GM19395 (cell line): ENCODE data around the gene PDHB.

Source experiments
- ATAC-seq: cut with Tn5 transposase; IDR thresholded peaks from one replicate; pipeline ENCODE4 v1.9.1; 2021; ENCODE audit warnings: mild to moderate bottlenecking, moderate library complexity; ENCODE audit not compliant: unreplicated experiment

PDHB gene

GRCh38 chr3:58404396-58404795 lies 29.2 kb downstream of the PDHB start:
- ATAC-seq = no peak

- ATAC-seq = no peak
Measured at GRCh38 chr3:58403513-58404109, 30.0 kb downstream of the PDHB start.

DNA sequence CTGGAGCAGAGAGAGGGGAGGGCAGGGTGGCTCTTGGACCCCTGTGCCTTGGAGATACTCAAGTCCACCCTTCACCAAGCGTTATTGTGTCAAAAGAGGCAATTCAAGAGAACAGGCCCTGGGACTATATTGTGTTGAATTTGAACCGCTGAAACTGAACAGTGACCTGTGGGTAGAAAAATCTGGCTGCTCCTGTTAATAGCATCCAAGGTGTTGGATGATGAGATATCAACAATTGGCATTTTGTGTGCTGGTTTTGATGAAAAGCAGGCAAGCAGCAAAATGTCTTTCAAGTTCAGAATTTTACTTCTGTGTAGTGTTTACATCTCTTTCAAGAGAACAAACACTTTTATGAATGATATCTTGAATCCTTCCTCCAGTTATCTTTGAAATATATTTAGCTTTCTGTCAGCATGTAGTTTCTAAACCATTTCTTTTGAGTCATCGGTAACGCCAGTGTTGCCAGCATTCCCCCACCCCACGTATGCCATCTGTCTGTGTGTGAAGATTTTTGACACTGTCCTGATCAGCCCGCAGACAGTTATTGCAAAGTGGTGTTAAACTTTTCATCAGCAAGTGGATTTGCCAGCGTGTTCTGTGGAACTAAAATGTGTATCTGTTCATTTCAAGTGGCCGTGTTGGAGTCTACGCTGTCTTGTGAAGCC lies 34.8 kb downstream of the PDHB start:
- ATAC-seq = no peak

DNA sequence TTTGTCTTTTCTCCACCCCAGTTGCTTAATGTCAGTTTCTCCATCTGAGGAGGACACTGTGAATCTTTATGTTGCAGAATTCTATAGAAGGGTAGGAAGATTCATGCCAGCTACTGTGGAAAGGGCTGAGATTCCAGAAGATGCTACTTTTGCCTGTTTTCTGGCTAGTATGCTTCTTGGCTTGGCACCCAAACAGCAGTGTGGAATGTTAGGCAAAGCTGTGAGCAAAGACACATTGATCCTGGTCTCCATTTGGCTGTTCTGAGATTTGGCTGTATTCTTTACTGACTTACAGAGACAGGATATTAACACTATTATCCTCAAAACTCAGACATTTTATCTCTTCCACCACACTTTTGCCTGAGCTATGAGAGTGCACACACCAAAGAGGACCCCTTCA lies 39.3 kb downstream of the PDHB start:
- ATAC-seq = no peak

DNA sequence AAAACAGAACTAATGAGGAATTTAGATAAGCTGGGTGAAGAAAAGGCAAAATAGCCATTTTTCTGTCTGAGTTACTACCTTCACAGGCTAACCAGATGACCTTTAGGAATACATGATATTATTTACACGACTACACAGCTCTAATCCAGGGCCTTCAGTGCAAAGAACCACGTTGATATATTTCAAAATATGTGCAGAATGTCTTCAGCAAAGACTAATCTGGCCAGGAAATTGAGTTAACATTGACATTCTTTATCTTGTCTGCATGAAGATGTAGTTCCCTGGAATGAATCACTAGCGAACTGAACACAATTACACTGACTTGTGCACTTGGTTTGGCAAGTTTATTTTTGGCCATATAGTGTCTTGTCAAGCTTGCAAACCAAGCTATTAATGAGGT lies 41.5 kb downstream of the PDHB start:
- no peak for ATAC-seq

- ATAC-seq = no peak
Measured at GRCh38 chr3:58391156-58391865, 42.3 kb downstream of the PDHB start.

DNA sequence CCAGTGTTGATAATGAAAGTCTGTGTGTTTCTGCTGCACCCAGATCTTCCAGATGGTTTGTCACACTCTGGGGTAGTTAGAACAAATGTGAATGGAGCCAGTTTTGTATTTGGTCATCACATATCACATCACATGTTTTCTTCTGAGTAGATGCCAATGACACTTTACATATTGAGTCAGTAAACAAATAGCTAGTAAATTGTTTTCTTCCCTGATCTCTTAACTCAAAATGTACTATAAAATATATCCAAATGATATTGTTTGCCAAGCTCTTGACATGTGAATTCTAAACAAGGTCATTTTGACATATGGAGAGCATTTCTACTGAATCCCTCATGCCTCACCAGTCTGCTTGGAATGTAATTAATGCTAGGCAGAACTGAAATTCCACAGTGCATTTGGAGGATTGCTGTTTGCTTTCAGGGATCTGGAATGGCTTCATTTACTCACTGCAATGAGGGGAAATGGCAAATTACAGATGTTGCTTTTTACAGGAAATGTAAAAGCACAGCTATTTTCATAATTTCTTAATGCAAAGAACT lies 45.0 kb downstream of the PDHB start:
- ATAC-seq = no peak

DNA sequence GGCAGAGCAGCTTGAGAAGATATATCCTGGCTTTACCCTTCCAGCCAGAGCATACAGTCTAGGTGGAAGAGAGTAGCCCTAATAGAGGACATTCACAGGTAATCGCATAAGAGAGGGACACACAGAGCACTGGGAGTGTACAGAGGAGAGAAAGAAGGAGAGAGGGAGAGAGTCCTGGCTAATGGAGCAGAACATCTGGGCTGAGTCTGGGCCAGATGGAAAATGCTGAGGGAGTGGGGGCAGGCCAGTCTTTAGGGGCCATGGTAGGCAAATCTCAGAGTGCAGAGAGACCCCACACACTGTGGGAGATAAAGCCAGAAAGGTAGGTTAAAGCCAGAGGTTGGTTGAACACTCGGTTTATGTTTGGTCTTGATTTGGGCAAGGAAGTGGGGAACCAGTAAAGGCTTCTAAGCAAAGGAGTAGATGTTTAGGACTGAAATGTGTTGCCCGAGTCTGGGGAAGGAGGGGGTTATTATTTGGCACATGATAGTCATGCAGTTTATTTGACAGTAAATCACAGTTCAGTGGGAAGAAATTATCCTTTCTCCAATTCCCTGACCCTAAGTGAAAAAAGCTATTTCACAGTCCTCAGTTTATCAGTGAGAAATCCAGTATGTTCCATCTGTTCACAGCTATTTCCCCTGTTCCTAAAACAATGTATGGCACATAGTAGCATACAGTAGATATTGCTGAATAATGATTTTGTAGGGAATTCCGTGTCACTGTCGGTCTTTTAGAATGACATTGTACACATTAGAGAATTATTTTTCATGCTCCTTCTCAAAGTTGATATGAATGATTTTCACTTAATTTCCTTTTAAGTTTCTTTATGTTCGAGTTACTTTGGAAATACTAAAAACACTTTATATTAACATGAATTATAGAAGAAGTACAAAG lies 45.7 kb downstream of the PDHB start:
- ATAC-seq = no peak

DNA sequence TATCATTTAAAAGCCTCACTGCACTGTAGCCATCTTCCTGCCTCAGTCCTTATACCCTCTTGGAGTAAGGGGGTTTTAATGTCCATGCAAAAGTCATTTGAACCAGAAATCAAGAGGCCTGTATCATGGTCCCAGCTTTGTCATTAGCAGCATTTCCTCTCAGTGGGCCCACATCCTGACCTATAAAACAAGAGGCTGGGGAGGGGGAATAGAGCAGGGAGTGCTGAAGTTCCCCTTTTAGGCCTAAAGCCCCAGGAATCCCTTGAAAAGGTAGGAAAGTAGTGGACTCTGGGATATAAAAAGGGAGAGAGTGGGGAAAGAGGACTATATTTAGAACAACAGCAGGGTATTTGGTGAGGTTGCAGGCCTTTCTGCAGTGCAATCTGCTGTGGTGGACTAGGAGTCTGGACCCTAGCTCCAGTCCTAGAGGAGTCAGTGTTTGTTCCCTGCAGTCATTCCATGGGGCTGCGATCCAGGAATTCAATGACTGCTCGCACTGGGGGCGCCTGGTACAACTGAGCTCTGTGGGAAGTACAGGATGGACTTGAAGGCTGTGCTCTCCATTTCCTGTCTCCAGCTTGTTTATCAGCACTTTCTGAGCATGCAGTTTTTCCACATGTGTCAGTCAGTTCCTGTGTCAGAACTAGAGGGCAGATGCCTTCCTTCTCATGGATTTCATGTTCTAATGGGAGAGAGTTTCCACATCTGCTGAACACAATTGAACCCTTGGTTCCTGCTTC lies 46.8 kb downstream of the PDHB start:
- no peak for ATAC-seq

DNA sequence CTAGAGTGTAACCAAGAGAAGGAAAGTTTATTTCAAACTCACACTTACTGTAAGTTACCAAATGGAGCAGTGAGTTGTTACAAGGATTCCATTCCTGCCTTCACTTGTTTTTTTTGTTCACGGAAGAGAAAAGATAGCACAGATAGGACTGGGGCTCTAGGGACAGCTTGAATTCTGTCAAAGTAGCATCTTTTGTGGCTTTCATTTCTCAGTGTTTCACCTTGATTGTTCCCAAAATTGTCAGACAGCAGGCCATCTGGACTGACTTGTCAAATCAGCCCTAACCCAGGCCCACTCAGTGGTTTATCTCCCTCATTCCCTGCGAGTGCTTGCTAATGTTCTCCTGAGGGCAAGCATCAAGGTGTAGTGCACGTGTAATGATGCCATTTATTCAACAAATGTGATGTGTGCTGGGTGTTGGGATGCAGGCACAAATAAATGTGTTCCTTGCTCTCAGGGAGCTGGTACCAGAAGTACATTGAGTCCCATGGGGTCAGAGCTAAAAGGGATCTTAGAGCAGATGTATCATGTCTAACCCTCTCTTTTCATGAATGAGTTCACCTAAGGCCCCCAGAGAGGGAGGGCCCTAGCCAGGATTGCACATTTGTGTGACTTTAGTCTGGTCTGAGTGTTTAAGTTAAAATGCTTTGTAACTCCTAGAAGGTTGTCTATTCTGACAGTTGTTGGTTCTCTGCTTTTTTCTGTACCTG lies 49.1 kb downstream of the PDHB start:
- ATAC-seq = no peak

DNA sequence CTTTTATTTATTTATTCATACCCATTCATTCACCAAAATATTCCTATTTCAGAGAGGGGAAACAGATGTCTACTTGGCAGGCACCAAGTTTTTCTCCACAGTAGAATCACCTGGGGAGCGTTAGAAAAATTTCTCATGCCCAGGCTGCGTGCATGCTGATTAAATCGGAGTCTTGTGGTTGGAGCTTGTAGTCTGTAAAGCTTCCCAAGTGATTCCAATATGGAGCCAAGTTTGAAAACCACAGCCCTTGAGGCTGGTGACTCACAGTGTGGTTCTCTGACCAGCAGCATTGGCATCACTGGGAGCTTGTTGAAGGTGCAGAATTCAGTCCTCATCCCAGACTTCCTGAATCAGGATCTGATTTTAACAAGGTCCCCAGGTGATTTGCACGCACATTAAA lies 49.7 kb downstream of the PDHB start:
- no peak for ATAC-seq

DNA sequence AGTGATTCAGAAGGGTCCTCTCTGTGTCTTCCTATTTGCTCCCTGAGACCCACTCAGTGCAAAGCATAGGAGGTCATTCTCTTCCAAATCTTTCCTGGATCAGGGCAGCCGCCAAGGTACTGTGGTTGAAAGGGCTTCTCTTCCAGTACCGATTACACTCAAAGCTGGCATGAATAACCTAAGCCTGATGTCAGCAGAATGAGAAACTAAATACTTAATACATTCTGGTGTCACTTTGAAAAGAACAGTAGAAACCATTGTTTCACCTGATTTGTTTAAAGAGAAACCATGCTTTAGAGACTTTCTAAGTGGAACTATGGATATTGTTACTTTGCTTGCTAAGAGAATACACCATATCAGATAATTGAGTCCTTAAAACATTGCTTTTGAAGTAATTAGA lies 50.2 kb downstream of the PDHB start:
- ATAC-seq = no peak

- no peak for ATAC-seq
Measured at GRCh38 chr3:58379351-58380073, 54.1 kb downstream of the PDHB start.

- no peak for ATAC-seq
Measured at GRCh38 chr3:58377750-58378149, 55.9 kb downstream of the PDHB start.
